ENCODE data around the gene RILPL1.
A peak's percentile ranks its signal among the peaks of the same experiment; 100 is the strongest.
"Not testable (repeated sequence)": the region's sequence is repeated elsewhere in the genome, so short reads cannot be mapped to it uniquely, and the experiment has no call there.

Gene RILPL1

DNA sequence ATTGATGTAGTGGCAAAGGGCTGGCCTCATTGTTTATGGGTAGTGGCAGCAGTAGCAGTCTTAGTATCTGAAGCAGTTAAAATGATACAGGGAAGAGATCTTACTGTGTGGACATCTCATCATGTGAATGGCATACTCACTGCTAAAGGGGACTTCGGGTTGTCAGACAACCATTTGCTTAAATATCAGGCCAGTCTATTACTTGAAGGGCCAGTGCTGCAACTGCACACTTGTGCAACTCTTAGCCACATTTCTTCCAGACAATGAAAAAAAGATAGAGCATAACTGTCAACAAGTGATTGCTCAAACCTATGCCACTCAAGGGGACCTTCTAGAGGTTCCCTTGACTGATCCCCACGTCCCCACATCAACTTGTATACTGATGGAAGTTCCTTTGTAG, 20.6 kb upstream of the RILPL1 start:
- H3K4me1 ChIP-seq (ENCODE audit: control insufficient read depth in 1 of 2, insufficient read depth in 2 of 2, low read length in 2 of 2); H3K27ac ChIP-seq (ENCODE audit: low read length); H3K4me3 ChIP-seq (ENCODE audit: low read depth in 1 of 2, low read length in 2 of 2); H3K9me3 ChIP-seq (ENCODE audit: control insufficient read depth in 1 of 2, low read length in 2 of 2); H3K36me3 ChIP-seq (ENCODE audit: control insufficient read depth in 1 of 2, insufficient read depth in 2 of 2, low read length in 2 of 2); H3K27me3 ChIP-seq (ENCODE audit: low read depth, low read length): not testable (repeated sequence)

DNA sequence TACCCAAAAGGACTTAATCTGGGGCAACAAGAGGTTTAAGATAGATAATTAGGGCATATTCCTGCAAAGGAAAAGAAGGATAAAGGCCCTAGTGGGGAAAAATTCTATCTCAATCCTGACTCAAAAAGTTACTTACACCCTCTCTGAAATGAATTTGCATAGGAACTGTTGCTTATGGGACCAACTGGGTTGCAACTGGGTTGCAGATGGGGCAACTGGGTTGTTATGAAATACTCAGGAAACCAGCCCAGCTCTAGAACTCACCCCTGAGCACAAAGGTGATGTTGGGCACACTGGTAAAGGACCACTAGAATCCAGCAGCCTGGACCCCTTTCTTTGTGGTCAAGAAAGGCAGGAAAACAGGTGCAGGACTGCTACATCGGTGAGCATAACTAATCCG, 17.2 kb upstream of the RILPL1 start:
- Histone ChIP-seq H3K9me3 (ENCODE audit: control insufficient read depth in 1 of 2, low read length in 2 of 2) (no peaks in the 10 kb centered on the region), H3K4me3 (ENCODE audit: low read depth in 1 of 2, low read length in 2 of 2) (no peak overlapping the region), H3K4me1 (ENCODE audit: control insufficient read depth in 1 of 2, insufficient read depth in 2 of 2, low read length in 2 of 2) (no peaks in the 10 kb centered on the region), H3K27me3 (ENCODE audit: low read depth, low read length) (no peaks in the 10 kb centered on the region), H3K27ac (ENCODE audit: low read length) (no peak overlapping the region), H3K36me3 (ENCODE audit: control insufficient read depth in 1 of 2, insufficient read depth in 2 of 2, low read length in 2 of 2) (no peaks in the 10 kb centered on the region)

DNA sequence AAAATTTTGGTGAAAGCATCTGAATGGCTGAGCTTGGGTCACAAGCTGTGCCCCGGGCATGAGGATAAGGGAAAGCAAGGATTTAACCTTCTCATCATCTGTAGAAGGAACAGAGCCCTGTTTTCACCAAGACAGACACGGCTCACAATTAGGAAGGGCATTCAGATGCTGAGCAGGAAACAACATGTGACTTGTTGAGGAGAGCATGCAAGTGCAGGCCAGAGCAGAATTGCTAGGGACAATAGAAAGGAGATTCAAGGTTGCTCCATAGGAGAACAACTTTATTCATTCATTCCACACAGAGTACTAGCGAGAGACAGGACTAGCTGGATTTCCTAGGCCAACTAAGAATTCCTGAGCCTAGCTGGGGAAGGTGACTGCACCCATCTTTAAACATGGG, 14.6 kb upstream of the RILPL1 start:
- H3K36me3 ChIP-seq (ENCODE audit: control insufficient read depth in 1 of 2, insufficient read depth in 2 of 2, low read length in 2 of 2): no peaks in the 10 kb centered on the region
- H3K27me3 ChIP-seq (ENCODE audit: low read depth, low read length): no peaks in the 10 kb centered on the region
- no peaks in the 10 kb centered on the region for H3K9me3 ChIP-seq (ENCODE audit: control insufficient read depth in 1 of 2, low read length in 2 of 2)
- H3K27ac ChIP-seq (ENCODE audit: low read length): no peak overlapping the region
- H3K4me3 ChIP-seq (ENCODE audit: low read depth in 1 of 2, low read length in 2 of 2): no peak overlapping the region
- H3K4me1 ChIP-seq (ENCODE audit: control insufficient read depth in 1 of 2, insufficient read depth in 2 of 2, low read length in 2 of 2): no peaks in the 10 kb centered on the region

DNA sequence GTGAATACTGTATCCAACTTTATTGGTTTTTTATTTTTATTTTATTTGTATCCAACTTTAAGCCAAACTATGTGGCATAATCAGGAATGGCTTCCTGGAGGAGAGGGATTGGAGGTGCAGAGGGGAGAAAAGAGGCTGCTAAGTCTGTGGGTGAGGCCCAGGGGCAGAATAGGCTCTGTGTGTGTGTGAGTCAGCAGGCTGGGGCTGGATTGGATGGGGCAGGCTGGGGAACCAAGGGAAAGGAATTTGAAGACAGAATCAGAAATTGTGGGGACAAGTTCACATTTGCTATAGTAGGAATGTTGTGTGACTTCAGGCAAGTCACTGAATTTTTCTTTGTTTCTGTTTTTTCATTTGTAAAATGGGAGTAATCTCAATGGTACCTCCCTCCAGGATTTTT, 12.8 kb upstream of the RILPL1 start:
- no peaks in the 10 kb centered on the region for H3K27me3 ChIP-seq (ENCODE audit: low read depth, low read length)
- no peak overlapping the region for H3K27ac ChIP-seq (ENCODE audit: low read length)
- no peak overlapping the region for H3K4me3 ChIP-seq (ENCODE audit: low read depth in 1 of 2, low read length in 2 of 2)
- H3K9me3 ChIP-seq (ENCODE audit: control insufficient read depth in 1 of 2, low read length in 2 of 2): no peaks in the 10 kb centered on the region
- H3K36me3 ChIP-seq (ENCODE audit: control insufficient read depth in 1 of 2, insufficient read depth in 2 of 2, low read length in 2 of 2): no peaks in the 10 kb centered on the region
- H3K4me1 ChIP-seq (ENCODE audit: control insufficient read depth in 1 of 2, insufficient read depth in 2 of 2, low read length in 2 of 2): no peaks in the 10 kb centered on the region

DNA sequence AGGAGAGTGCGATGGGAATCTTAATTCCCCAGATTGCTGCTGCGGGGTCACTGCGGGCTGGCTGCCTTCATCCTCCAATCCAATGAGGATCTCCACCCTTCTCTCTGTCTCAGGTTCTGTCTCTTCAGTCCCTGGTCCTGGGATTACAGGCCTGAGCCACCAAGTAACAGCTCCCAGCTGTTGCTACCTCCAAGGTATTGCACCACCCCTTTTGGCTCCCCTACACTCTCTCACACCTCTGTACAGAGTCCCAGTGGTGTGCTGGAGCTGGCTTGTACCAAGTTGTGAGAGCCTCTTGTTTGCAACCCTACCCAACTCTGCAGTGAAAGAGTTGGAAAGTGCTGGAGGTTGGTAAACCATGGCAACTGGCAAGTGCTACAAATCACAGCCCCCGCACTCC, 10.0 kb upstream of the RILPL1 start:
- H3K9me3 ChIP-seq (ENCODE audit: control insufficient read depth in 1 of 2, low read length in 2 of 2): no peaks in the 10 kb centered on the region

DNA sequence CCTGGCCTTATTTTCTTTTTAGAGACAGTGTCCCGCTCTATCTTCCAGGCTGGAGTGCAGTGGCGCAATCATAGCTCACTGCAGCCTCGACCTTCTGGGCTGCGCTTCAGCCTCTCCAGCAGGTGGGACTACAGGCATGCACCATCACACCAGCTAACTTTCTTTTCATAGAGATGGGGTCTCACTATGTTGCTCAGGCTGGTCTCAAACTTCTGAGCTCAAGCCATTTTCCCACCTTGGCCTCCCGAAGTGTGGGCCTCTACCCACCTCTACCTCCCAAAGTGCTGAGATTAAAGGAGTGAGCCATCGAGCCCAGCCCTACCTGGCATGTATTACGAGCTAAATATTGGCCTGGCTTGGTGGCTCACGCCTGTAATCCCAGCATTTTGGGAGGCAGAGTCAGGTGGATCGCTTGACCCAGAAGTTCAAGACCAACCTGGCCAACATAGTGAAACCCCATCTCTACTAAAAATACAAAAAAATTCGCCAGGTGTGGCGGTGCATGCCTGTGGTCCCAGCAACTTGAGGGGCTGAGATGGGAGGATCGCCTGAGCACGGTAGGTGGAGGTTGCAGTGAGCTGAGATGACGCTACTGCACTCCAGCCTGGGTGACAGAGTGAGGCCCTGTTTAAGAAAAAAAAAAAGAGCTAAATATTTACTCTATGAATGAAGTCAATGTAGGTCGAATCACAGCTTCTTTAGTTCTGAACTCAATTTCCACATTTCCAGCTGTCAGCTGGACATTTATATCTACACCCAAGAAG, 7.6 kb upstream of the RILPL1 start:
- Histone ChIP-seq H3K9me3 (ENCODE audit: control insufficient read depth in 1 of 2, low read length in 2 of 2) (no peaks in the 10 kb centered on the region), H3K27ac (ENCODE audit: low read length) (no peak overlapping the region), H3K4me3 (ENCODE audit: low read depth in 1 of 2, low read length in 2 of 2) (no peak overlapping the region), H3K27me3 (ENCODE audit: low read depth, low read length) (no peaks in the 10 kb centered on the region), H3K36me3 (ENCODE audit: control insufficient read depth in 1 of 2, insufficient read depth in 2 of 2, low read length in 2 of 2) (no peaks in the 10 kb centered on the region), H3K4me1 (ENCODE audit: control insufficient read depth in 1 of 2, insufficient read depth in 2 of 2, low read length in 2 of 2) (no peaks in the 10 kb centered on the region)

More for the DNA sequence above, 10.0 kb upstream of the RILPL1 start:
- H3K4me1 ChIP-seq (ENCODE audit: control insufficient read depth in 1 of 2, insufficient read depth in 2 of 2, low read length in 2 of 2): no peaks in the 10 kb centered on the region
- H3K4me3 ChIP-seq (ENCODE audit: low read depth in 1 of 2, low read length in 2 of 2): no peak overlapping the region
- H3K27me3 ChIP-seq (ENCODE audit: low read depth, low read length): no peaks in the 10 kb centered on the region
- H3K27ac ChIP-seq (ENCODE audit: low read length): no peak overlapping the region
- H3K36me3 ChIP-seq (ENCODE audit: control insufficient read depth in 1 of 2, insufficient read depth in 2 of 2, low read length in 2 of 2): no peaks in the 10 kb centered on the region

DNA sequence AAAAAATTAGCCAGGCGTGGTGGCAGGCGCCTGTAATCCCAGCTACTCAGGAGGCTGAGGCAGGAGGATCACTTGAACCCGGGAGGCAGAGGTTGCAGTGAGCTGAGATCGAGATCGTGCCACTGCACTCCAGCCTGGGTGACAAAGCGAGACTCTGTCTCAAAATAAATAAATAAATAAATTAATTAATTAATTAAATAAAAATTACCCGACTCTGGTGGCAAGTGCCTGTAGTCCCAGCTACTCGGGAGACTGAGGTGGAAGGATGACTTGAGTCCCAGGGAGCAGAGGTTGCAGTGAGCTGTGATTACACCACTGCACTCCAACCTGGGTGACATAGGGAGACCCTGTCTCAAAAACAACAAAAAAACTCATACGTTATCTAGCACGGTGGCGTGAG, 2.4 kb upstream of the RILPL1 start:
- H3K9me3 ChIP-seq (ENCODE audit: control insufficient read depth in 1 of 2, low read length in 2 of 2); H3K27ac ChIP-seq (ENCODE audit: low read length); H3K4me3 ChIP-seq (ENCODE audit: low read depth in 1 of 2, low read length in 2 of 2): not testable (repeated sequence)

DNA sequence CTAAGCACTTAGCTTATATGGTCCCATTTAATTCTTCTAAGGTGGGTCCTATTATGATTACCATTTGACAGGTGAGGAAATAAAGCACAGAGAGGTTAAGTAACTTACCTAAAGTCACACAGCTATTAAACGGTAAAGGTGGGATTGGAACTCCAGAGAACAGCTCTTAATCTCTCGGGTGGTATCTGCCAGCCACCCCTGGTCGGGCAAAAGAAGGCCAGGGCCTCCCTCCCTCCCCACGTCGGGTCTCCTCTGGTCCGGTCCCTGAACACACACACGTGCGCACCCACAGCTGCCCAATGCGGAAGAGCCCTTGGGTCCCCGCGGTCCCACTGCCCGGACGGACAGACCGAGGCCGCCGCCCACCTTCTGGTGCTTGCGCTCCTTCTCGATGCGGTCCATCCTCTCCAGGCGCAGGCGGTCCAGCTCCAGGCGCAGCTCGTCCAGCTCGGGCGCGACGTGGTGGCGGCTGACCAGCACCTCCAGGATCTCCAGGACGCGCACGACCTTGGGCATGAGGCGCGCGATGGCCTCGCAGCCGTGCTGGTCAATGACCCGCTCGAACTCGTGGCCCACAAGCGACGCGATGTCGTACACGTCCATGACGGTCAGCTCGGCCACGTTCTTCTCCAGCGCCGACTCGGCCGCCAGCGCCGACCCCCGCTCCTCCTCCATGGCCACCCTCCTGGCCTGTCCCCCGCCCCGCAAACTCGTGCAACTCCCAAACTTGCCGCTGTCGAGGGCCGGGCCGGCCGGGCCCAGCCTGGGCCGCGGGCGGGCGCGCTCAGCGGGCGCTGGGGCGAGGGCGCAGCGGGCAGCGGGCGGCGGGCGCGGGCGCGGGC, 490 bp downstream of the RILPL1 start:
- H3K27me3 ChIP-seq (ENCODE audit: low read depth, low read length): no peaks in the 10 kb centered on the region
- H3K4me3 ChIP-seq (ENCODE audit: low read depth in 1 of 2, low read length in 2 of 2): peak overlapping the region; percentile 64 to 85
- H3K27ac ChIP-seq (ENCODE audit: low read length): peak overlapping the region; percentile 2
- peaks cover 0 to 5% of the 10 kb centered on the region in 2 donors for H3K36me3 ChIP-seq (ENCODE audit: control insufficient read depth in 1 of 2, insufficient read depth in 2 of 2, low read length in 2 of 2)
- H3K9me3 ChIP-seq (ENCODE audit: control insufficient read depth in 1 of 2, low read length in 2 of 2): no peaks in the 10 kb centered on the region
- peaks cover 0 to 32% of the 10 kb centered on the region in 2 donors for H3K4me1 ChIP-seq (ENCODE audit: control insufficient read depth in 1 of 2, insufficient read depth in 2 of 2, low read length in 2 of 2)

More for the DNA sequence above, 2.4 kb upstream of the RILPL1 start:
- not testable (repeated sequence) for H3K36me3 ChIP-seq (ENCODE audit: control insufficient read depth in 1 of 2, insufficient read depth in 2 of 2, low read length in 2 of 2); H3K27me3 ChIP-seq (ENCODE audit: low read depth, low read length)
- H3K4me1 ChIP-seq (ENCODE audit: control insufficient read depth in 1 of 2, insufficient read depth in 2 of 2, low read length in 2 of 2): peaks cover 0 to 26% of the 10 kb centered on the region in 2 donors

DNA sequence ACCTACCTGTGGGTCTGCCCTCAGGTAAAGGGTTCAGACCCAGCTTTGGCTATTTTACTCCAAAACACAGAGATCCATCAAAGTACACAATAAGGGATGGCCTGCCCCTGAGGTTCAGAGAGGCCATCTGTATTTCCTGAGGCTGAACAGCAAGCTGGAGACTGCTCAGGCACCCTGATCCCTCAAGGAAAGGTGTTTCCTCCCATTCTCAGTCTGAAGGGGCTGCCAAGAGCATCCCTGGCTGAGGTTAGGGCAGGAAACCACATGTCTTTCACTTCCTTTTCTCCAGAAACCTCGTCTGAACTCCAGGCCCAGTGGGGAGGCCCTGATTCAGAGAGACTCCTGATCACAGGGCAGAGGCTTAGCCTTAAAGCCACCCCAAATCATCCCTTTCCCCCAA, 1.5 kb downstream of the RILPL1 start:
- Histone ChIP-seq H3K4me1 (ENCODE audit: control insufficient read depth in 1 of 2, insufficient read depth in 2 of 2, low read length in 2 of 2) (peaks cover 0 to 32% of the 10 kb centered on the region in 2 donors), H3K27ac (ENCODE audit: low read length) (no peak overlapping the region), H3K4me3 (ENCODE audit: low read depth in 1 of 2, low read length in 2 of 2) (peak overlapping the region; percentile 64 to 85), H3K27me3 (ENCODE audit: low read depth, low read length) (no peaks in the 10 kb centered on the region), H3K9me3 (ENCODE audit: control insufficient read depth in 1 of 2, low read length in 2 of 2) (no peaks in the 10 kb centered on the region), H3K36me3 (ENCODE audit: control insufficient read depth in 1 of 2, insufficient read depth in 2 of 2, low read length in 2 of 2) (peaks cover 0 to 5% of the 10 kb centered on the region in 2 donors)

DNA sequence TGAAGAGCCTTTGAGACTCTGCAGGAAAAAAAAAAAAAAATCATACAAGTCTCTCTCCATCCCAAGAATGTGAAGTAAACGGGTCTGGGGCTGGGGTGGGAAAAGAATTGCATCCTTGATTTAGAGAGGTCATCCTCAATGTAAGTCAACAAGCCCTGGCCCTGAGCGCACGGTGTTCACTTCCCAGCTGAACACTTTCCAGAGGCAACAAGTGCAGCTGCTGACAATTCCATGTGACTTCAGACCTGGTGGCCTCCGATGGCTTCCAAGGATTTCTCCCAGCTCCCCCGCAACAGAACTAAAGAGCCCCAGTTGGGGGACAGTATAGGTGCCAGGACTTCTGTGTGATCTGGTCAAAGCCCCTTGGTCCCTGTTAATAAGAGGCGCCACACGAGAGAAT, 2.4 kb downstream of the RILPL1 start:
- Histone ChIP-seq H3K9me3 (ENCODE audit: control insufficient read depth in 1 of 2, low read length in 2 of 2) (no peaks in the 10 kb centered on the region), H3K4me3 (ENCODE audit: low read depth in 1 of 2, low read length in 2 of 2) (peak overlapping the region in 1 of 2 donors; percentile 85), H3K27me3 (ENCODE audit: low read depth, low read length) (no peaks in the 10 kb centered on the region), H3K27ac (ENCODE audit: low read length) (no peak overlapping the region), H3K36me3 (ENCODE audit: control insufficient read depth in 1 of 2, insufficient read depth in 2 of 2, low read length in 2 of 2) (peaks cover 0 to 5% of the 10 kb centered on the region in 2 donors), H3K4me1 (ENCODE audit: control insufficient read depth in 1 of 2, insufficient read depth in 2 of 2, low read length in 2 of 2) (peaks cover 0 to 32% of the 10 kb centered on the region in 2 donors)

DNA sequence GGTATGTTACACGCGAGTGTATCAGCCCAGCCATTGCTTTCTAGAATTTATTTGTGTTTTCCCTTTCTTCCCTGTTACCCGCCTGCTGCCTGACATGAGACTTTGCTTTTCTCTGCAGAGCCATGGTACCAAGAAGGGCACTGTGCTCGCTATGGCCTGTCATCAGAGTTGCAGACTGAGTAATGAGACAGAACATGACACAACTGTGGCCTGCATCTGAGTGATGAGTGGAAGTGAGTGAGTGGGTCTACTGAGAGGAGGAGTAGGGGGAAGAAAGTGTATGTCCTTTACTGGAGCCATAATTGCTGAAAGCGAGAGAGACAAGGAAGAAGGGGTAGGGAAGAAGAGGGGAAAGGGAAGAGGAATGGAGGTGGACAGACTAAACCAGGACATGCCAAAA, 2.9 kb downstream of the RILPL1 start:
- Histone ChIP-seq H3K27me3 (ENCODE audit: low read depth, low read length) (no peaks in the 10 kb centered on the region), H3K36me3 (ENCODE audit: control insufficient read depth in 1 of 2, insufficient read depth in 2 of 2, low read length in 2 of 2) (peaks cover 0 to 5% of the 10 kb centered on the region in 2 donors), H3K27ac (ENCODE audit: low read length) (no peak overlapping the region), H3K4me3 (ENCODE audit: low read depth in 1 of 2, low read length in 2 of 2) (no peak overlapping the region), H3K9me3 (ENCODE audit: control insufficient read depth in 1 of 2, low read length in 2 of 2) (no peaks in the 10 kb centered on the region), H3K4me1 (ENCODE audit: control insufficient read depth in 1 of 2, insufficient read depth in 2 of 2, low read length in 2 of 2) (peaks cover 0 to 32% of the 10 kb centered on the region in 2 donors)

Measured in muscle layer of duodenum (tissue), 2 donors.